HG03139 (cell line): ENCODE results near the gene CEACAM8.
"Not testable (repeated sequence)": the region's sequence is repeated elsewhere in the genome, so short reads cannot be mapped to it uniquely, and the experiment has no call there.

Experiments
- ATAC-seq: cut with Tn5 transposase; IDR thresholded peaks from one replicate; pipeline ENCODE4 v1.9.1; 2021; ENCODE audit not compliant: unreplicated experiment

The CEACAM8 gene

DNA sequence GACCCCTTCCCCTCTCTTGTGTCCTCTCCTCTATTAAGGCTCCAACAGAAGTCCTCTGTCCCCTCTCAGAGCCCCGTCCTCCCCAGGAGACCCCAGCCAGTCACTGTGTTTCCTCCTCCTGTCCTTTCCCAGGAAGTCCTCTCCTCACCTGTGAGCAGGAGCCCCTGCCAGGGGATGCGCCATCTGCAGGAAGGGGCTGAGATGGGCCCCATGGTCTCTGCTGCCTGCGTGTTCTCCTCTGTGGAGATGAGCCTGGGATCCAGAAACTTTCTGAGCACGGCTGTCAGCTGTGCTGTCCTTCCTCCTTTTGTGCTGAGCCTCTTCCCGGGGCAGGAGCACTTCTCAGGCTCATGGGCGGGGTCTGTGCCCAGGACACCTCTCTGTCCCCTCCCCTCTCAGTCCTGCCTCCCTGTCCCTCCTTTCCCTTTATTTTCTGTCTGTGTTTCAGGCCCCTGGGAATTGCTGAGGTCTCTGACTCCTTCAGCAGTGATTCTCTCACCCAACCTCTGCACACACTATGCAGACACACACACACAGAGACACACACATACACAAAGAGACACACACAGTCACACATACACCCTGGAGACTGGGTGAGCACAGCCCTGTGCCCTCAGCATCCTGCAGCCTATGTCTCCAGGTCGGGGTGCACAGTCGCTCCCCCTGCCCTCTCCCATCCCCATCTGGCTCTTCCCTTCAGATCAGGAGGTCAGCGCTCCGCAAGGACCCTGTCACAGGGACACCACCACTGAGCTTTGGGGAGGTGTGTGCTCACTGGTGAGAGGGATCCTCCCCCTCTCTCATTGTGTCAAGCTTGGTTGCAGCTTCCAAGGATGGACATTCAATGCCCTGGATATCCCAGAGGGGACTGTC, at the start of gene CEACAM8:
Gene CEACAM8 (minus strand): TSS at position 308 of the 873 bp plus-strand sequence. CDS start 96 bp downstream, at position 212.
- ATAC-seq, result no peak

DNA sequence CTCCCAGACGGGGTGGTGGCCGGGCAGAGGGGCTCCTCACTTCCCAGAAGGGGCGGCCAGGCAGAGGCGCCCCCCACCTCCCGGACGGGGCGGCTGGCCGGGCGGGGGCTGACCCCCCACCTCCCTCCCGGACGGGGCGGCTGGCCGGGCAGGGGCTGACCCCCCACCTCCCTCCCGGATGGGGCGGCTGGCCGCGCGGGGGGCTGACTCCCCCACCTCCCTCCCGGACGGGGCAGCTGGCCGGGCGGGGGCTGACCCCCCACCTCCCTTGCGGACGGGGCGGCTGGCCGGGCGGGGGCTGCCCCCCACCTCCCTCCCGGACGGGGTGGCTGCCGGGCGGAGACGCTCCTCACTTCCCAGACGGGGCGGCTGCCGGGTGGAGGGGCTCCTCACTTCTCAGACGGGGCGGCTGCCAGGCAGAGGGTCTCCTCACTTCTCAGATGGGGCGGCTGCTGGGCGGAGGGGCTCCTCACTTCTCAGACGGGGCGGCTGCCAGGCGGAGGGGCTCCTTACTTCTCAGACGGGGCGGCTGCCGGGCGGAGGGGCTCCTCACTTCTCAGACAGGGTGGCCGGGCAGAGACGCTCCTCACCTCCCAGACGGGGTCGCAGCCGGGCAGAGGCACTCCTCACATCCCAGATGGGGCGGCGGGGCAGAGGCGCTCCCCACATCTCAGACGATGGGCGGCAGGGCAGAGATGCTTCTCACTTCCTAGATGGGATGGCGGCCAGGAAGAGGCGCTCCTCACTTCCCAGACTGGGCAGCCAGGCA, 44.8 kb upstream of the CEACAM8 start:
- ATAC-seq, result not testable (repeated sequence)

DNA sequence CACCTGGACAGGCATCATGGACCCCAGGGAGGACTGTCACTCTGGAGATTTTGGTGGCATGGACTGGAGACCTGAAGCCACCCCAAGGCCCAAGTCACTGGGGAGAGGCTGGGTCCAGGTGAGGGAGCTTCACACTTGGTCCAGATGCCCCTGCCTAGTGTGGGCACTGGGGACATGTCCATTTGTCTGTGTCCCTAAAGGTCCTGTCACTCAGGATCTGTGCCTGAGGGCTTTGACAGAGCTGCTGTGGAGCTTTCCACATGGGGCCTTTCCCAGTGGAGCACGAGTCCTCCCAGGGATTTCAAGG, 40.5 kb upstream of the CEACAM8 start:
- no peak for ATAC-seq

DNA sequence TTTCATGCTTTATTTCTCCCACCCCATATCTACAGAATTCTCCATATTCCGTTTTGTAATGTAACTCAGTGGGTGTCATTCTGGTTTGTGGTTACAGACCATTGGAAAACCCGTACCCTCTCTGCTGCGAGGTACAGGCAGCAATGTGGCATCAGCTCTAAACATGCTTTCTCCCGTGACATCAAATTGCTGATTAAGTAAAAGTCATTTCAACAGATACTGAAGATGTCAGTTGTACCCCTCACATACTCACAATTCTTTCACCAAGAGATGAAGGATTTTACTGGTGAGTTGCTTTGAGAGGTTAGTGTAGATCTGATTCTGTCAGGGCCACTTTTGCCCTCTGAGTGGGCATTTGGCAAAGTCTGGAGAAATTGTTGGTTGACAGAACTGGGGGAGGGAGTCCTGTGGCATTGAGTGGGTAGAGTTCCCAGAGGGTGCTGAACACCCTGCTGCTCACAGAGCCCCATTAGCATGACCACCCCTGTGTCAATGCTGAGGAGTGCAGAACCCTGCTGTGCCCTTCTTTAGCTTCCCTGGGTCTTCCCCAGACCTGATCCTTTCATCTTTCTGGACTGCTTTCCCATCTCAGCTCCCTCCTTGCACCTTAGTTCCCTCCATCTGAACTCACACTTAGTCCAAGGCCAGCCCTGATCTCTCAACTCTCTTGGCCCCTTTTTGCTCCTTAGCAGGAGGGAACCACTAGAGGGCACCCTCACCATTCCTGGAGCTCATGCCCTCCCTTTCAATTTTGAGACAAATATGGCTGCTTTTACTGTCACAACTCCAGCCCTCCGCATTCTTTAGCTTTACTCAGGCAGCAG, 39.9 kb upstream of the CEACAM8 start:
- no peak for ATAC-seq

DNA sequence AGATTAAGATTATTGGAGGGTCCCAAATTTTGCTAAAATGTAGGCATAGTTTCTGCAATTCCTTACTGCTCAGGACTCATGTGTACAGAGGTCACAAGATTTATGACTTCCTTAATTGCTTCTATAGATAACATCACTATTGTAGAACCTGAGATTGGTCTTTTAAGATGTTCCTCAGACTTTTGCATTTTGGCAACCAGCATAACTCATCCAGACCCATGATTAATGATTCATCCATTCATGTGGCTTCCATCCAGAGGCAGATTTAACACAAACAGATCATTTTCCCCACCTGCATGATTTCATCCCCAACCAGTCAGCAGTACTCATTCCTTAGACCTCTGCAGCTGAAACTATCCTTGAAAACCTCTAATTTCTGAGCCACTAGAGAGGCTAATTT, 34.5 kb upstream of the CEACAM8 start:
- no peak for ATAC-seq

DNA sequence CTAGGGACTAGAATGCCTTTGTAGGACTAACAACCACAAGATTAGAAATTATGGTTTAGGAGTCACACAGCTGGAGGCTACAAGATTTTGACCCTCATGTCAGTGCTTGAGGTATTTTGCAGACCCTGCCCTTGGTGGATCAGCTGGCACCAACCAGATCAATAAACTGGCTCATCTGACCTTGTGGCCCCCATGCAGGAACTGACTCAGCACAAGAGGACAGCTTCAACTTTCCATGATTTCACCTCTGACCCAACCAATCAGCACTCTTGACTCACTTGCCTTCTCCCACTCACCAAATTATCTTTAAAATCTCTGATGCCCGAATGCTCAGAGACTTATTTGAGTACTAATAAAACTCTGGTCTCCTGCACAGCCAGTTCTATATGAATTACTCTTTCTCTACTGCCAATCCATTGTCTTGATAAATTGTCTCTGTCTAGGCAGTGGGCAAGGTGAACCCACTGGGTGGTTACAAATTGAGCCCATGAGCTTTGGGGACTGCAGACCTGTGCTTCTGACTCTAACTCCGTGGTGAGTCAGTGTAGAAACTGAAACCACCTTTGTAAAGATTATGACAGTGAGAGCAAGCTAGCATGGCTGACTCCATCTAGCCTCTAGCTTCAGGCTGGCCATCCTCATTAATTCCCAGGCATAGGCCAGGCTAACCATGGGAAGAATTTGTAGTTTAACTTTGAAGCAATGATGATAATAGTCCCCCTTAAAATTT, 33.9 kb upstream of the CEACAM8 start:
- no peak for ATAC-seq

DNA sequence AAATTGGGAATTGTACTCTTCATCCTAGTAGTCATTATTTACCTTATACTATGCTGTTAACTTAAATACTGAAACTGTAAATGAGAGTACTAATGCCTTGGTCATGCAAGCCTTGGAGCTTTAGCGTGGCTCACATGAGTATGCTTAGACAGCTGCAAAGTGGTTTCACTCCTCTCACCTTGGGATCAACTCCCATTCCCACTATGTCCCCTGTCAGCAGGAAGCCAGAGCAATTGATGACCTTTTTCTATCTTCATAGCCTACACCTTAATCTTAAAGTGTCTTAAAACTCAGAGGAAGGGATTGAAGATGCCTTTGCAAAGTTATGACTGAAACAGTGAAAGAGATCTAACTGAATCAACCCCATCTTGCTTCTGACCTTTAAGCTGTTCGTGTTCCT, 33.2 kb upstream of the CEACAM8 start:
- no peak for ATAC-seq

DNA sequence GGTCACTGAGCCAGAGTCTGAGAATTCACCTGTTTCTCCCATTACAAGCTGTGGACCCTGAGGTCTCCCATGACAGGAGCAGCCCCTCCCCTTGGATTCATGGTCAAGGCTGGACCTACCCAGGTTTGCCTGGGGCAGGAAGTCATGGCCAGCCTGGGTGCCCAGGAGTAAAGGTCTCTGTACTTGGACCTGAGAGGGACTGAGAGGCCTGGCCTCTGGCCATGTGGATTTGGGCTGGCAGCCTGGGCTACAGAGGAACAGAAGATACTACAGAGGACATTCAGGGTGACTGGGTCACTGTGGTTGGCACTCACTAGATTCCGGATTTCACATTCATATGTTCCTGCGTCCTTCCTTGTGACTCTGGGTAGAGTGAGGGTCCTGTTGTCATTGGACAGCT, 31.5 kb upstream of the CEACAM8 start:
- ATAC-seq, result no peak

DNA sequence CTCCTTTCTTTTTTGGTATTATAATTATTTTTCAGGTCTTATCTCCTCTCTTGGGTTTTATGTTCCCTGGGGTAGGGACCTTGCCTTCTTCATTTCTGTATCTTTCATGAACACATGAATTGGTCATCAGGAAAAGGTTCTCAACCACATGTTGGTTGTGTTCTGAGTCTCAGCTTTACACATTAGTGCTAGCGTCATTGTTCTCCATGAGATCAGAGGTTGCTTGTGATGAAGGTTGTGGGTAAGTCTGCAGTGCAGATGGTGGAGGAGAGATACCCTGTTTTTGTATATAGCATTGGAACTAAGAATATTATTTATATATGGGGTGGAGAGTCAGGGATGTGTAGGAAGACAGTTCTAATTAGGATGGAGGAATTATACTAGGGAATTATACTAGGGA, 24.5 kb upstream of the CEACAM8 start:
- no peak for ATAC-seq

DNA sequence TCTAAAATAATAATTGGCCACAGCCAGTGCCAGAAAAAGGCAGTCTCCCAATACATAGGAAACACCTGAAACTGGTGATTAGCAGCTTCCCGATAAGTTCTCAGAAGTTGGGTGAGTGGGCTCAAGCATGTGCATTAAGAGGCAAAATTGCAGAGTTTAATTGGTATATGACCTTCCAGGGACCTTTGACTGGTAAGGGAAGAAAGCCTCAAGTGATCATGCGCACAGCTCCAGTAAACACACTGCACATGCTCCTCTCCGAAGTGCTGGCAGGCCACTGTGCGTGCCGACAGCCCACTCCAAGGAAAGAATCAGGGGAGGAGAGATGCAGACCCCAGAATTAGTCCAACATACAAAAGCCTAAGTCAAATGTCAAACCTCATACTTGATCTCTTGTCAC, 18.9 kb upstream of the CEACAM8 start:
- no peak for ATAC-seq

DNA sequence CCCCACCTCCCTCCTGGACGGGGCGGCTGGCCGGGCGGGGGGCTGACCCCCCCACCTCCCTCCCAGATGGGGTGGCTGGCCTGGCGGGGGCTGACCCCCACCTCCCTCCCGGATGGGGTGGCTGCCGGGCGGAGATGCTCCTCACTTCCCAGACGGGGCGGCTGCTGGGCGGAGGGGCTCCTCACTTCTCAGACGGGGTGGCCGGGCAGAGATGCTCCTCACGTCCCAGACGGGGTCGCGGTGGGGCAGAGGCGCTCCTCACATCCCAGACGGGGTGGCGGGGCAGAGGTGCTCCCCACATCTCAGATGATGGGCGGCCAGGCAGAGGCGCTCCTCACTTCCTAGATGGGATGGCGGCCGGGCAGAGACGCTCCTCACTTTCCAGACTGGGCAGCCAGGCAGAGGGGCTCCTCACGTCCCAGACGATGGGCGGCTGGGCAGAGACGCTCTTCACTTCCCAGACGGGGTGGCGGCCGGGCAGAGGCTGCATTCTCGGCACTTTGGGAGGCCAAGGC, 15.7 kb upstream of the CEACAM8 start:
- ATAC-seq, result not testable (repeated sequence)

DNA sequence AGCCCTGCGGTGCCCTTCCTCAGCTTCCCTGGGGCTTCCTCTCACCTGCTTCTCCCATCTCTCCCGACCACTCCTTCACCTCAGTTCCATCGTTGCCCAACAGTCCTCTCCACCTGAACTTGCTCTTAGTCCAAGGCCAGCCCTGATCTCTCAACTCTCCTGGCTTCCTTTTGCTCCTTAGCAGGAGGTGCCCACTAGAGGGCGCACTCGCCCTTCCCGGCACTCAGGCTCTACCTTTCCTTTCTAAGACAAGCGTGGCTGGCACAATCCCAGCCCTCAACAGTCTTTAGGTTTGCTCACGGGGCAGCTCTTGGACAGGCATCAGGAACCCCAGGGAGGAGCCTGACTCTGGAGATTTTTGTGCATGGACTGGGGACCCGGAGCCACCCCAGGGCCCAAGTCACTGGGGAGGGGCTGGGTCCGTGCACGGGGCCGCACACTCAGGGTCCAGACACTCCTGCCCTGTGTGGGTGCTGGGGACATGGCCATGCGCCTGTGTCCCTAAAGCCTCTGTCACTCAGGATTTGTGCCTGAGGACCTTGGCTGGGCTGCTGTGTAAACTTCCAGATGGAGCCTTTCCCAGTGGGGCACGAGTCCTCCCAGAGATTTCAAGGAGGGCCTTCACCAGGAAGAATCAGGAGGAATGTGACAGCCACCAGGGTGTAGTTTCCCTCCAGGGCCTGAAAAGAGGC, 12.1 kb upstream of the CEACAM8 start:
- no peak for ATAC-seq

DNA sequence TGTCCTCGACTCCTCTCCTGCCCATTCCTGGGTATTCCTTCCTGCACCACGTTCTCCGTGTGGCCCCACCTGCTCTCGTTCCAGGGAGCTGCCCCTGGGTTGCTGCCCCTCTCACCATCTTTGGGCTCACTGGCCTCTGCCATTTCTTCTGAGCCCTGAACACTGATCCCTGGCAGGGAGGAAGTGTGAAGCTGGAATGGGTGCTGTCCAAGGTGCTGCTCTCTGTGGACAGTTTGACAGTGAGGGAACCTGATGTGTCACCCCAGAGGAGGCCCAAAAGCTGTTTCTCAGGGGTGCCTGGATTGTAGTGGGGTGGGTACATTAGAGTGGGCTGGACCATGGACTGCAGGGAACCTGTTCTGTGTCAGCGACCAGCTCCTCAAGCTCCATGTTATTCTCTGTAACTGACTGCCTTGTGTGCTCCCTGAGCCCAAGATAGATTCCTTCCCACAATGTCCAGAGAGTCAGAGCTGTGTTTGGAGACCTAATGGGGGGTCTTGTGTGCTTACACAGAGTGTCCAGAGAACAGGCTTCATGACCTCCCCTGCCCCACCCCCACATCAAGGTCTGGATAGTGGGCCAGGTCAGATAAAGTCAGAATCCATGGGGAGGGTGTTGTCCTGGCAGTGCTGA, 7.2 kb upstream of the CEACAM8 start:
- no peak for ATAC-seq

DNA sequence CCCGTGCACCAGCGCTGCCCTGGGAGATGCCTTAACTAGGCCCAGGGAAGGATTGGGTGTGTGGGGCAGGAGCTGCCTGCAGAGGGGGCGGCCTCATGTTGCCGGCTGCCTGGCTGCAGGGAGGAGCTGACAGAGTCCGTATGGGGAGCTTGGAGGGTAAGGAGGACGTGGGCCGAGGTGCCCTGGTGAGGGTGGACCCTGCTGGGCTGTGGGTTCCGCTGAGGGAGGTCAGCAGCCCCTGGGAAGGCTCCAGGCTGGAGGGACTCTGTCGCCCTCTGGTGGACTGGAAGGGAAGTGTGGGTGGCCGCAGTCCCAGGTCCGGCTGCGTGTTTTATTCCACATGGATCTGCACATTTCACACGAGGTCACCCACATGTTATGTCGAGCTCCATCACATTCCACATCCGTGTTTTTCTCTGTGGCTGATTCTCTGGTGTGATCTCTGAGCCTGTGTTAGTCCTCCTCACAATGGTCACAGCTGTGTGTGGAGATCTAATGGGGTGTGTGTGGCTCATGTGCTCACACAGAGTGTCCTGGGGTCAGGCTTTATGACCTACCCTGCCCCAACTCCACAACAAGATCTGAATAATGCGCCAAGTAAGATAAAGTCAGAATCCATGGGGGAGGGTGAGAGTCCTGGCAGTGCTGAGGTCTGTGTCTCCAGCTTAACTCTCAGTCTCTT, 1.8 kb upstream of the CEACAM8 start:
- no peak for ATAC-seq

DNA sequence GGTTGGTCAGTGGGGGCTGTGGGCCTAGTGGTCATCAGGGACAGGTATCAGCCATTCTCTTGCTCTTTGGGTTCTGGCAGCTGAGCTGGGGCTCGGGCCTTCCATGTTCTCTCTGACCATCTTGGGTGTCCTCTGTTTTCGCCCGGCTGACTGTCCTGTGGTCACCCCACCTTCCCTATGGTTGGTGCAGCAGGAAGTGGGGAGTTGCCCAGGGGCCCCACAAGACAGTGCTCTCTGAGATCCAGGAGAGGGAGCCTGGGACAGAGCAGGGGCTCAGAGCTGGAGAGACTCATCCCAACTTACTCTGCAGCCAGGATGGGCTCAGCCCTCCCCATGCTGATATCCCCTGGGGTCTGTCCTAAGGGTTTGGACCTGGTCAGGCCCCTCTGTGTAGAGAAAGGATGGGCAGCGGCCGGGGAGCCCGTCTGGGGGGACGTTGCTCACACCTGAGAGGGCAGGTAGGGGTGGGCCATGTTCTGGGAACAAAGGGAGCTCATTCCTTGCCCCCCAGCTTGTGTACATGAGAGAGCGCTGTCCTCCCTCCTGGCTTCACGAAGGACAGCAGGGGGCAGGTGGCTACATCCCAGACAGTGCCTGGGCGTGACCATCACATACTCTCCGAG, 937 bp upstream of the CEACAM8 start:
- ATAC-seq, result no peak

DNA sequence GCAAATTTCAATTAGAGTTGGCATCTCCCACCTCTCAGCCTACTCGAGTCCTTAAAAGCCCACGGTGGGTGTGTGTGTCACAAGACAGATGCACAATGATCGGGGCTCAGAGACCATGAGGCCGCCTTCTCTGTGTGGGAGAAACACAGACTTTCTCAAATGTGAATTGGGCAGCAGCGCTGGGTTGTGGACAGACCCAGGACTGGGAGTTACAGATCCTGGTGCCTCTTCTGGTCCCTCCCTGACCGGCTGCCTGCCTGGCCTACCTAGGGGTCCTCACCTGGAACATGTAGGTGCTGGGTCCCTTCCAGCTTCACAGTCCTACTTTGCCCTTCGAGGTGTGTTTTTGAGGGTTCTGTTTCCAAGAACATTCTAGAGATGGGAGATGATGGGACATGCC, 4.9 kb downstream of the CEACAM8 start:
- ATAC-seq, result no peak

DNA sequence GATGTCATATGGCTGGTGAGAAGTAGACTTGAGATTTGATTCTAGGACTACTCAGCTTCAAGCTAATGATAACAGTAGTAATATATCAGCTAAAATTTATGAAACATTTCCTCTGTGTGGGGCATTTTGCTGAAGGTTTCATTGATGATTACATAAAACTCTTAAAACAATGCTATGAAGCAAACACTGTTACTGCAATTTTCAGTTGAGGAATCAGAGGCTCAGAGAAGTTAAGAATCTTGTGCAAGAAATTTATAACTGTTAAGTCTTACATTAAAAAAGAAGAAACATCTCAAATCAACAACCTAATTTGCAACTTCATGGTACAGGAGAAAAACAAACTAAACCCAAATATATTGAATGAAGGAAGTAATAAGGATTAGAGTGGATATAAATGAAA, 10.3 kb downstream of the CEACAM8 start:
- ATAC-seq, result no peak

DNA sequence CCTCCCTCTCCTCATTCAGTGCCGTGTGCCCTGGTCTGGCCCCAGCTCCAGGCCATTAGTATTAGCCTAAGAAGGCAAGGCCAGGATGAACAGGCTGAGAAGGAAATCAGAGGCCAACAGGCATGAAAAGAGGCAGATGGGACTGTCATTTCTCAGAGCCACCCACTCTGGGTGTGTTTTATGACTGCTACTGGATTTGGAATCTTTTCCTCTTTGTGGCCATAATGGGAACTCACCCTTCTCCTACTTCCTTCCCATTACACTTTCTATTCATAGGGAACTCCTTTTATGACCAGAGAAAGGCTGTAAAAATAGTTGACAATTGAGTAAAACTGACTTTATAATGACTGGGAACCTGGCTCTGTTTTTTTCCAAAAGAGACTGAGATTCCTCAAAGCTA, 17.7 kb downstream of the CEACAM8 start:
- no peak for ATAC-seq

DNA sequence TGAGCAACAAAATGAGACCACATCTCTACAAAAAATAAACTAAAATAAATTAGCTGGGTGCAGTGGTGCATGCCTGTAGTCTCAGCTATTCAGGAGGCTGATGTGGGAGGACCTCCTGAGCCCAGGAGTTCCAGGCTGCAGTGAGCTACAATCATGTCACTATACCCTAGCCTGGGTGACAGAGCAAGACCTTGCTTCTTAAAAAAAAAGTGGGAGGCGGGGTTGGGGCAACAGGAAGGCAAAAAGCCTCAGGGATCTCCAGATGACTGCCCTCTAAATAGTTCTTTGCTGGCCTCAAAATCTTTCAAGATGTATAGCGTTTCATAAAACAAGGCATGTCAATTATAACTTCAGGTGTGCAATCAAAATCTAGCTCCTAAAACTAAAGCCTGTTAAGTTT, 18.5 kb downstream of the CEACAM8 start:
- ATAC-seq, result no peak
